Endothelial cell of hepatic sinusoid (primary cell): ENCODE data around the gene ROR1.
"Not testable (repeated sequence)": the region's sequence is repeated elsewhere in the genome, so short reads cannot be mapped to it uniquely, and the experiment has no call there.

Experiments used
- in situ Hi-C: cut with HindIII; loops from 2 replicates; pipeline ENCODE4 v1.10.0; 2017; ENCODE audit warnings: low sequenced_read_pairs

ROR1 gene

GRCh38 chr1:64073705-64074104, 299.9 kb downstream of the ROR1 start:
- in situ Hi-C loops, result no loop called here

- in situ Hi-C loops, result no loop called here
Measured at GRCh38 chr1:64074767-64075166, 300.9 kb downstream of the ROR1 start.

- in situ Hi-C loops, result no loop called here
Measured at GRCh38 chr1:64077281-64077940, 303.6 kb downstream of the ROR1 start.

GRCh38 chr1:64080941-64081562, 307.2 kb downstream of the ROR1 start:
- in situ Hi-C loops, result no loop called here

GRCh38 chr1:64082459-64082858, 308.6 kb downstream of the ROR1 start:
- in situ Hi-C loops, result no loop called here

GRCh38 chr1:64084451-64084850, 310.6 kb downstream of the ROR1 start:
- in situ Hi-C loops, result no loop called here

- in situ Hi-C loops, result no loop called here
Measured at GRCh38 chr1:64087768-64088167, 314.0 kb downstream of the ROR1 start.

GRCh38 chr1:64090436-64090835, 316.6 kb downstream of the ROR1 start:
- in situ Hi-C loops, result no loop called here

- in situ Hi-C loops, result no loop called here
Measured at GRCh38 chr1:64092851-64093371, 319.1 kb downstream of the ROR1 start.

GRCh38 chr1:64093941-64094340, 320.1 kb downstream of the ROR1 start:
- in situ Hi-C loops, result no loop called here

- in situ Hi-C loops, result no loop called here
Measured at GRCh38 chr1:64095832-64096231, 322.0 kb downstream of the ROR1 start.

GRCh38 chr1:64097859-64098258, 324.0 kb downstream of the ROR1 start:
- in situ Hi-C loops, result no loop called here

GRCh38 chr1:64098436-64098835, 324.6 kb downstream of the ROR1 start:
- in situ Hi-C loops, result no loop called here

GRCh38 chr1:64098846-64099582, 325.2 kb downstream of the ROR1 start:
- in situ Hi-C loops, result no loop called here

- in situ Hi-C loops, result no loop called here
Measured at GRCh38 chr1:64100791-64101190, 327.0 kb downstream of the ROR1 start.

GRCh38 chr1:64104585-64104984, 330.8 kb downstream of the ROR1 start:
- in situ Hi-C loops, result not testable (repeated sequence)

GRCh38 chr1:64107118-64107519, 333.3 kb downstream of the ROR1 start:
- in situ Hi-C loops, result no loop called here

- in situ Hi-C loops, result no loop called here
Measured at GRCh38 chr1:64107632-64108031, 333.8 kb downstream of the ROR1 start.

GRCh38 chr1:64110924-64111777, 337.3 kb downstream of the ROR1 start:
- in situ Hi-C loops, result no loop called here

GRCh38 chr1:64111787-64112186, 338.0 kb downstream of the ROR1 start:
- in situ Hi-C loops, result no loop called here

- in situ Hi-C loops, result no loop called here
Measured at GRCh38 chr1:64112281-64112680, 338.5 kb downstream of the ROR1 start.
